H9 (cell line): Measurements from ENCODE around the gene PPFIBP2. TPM values are rescaled to one million over a fixed set of nuclear protein-coding genes. Genes with fewer than 3 reads are reported as not detected.

Experiments used
- DNase-seq: peaks from one replicate; pipeline ENCODE4 v3.0.0-alpha.2; 2017
- H2AFZ ChIP-seq: one replicate; pipeline ENCODE4 v1.6.1; 2013; ENCODE audit warnings: mild to moderate bottlenecking, low read length, control low read depth, moderate library complexity
- H2AK5ac ChIP-seq: 2 replicates; pipeline ENCODE4 v1.6.1; 2013; ENCODE audit warnings: low read length, control low read depth, mixed read lengths; ENCODE audit not compliant: insufficient read length
- H2BK120ac ChIP-seq: one replicate; pipeline ENCODE4 v1.6.1; 2013; ENCODE audit warnings: low read depth, mild to moderate bottlenecking, low read length, control low read depth, inconsistent platforms; ENCODE audit not compliant: poor library complexity, severe bottlenecking
- H2BK12ac ChIP-seq: 2 replicates; pipeline ENCODE4 v1.6.1; 2013; ENCODE audit warnings: low read length, control low read depth, mixed read lengths, low read depth; ENCODE audit not compliant: insufficient read length
- H2BK15ac ChIP-seq: 2 replicates; pipeline ENCODE4 v1.6.1; 2013; ENCODE audit warnings: low read depth, low read length, control low read depth
- H2BK20ac ChIP-seq: one replicate; pipeline ENCODE4 v1.6.1; 2013; ENCODE audit warnings: low read depth, mild to moderate bottlenecking, low read length, control low read depth, inconsistent platforms; ENCODE audit not compliant: poor library complexity, severe bottlenecking
- H2BK5ac ChIP-seq: 2 replicates; pipeline ENCODE4 v1.6.1; 2013; ENCODE audit warnings: low read length, control low read depth, mixed read lengths; ENCODE audit not compliant: insufficient read length
- H3K14ac ChIP-seq: 2 replicates; pipeline ENCODE4 v1.6.1; 2013; ENCODE audit warnings: low read length, control low read depth; ENCODE audit not compliant: insufficient read depth
- H3K18ac ChIP-seq: 2 replicates; pipeline ENCODE4 v1.6.1; 2013; ENCODE audit warnings: low read depth, mild to moderate bottlenecking, mixed read lengths, low read length, control low read depth; ENCODE audit not compliant: insufficient read length
- H3K23ac ChIP-seq: 2 replicates; pipeline ENCODE4 v1.6.1; 2013; ENCODE audit warnings: low read length, control low read depth, mixed read lengths, low read depth; ENCODE audit not compliant: insufficient read length
- H3K23me2 ChIP-seq: 2 replicates; pipeline ENCODE4 v1.6.1; 2013; ENCODE audit warnings: low read depth, mild to moderate bottlenecking, mixed read lengths, low read length, control low read depth; ENCODE audit not compliant: insufficient read length, poor library complexity, severe bottlenecking
- H3K27ac ChIP-seq: 2 replicates; pipeline ENCODE4 v1.5.1; 2013; ENCODE audit warnings: low read length, control low read depth, mixed read lengths, low read depth; ENCODE audit not compliant: insufficient read length
- H3K27me3 ChIP-seq: 2 replicates; pipeline ENCODE4 v1.6.1; 2013; ENCODE audit warnings: low read length, control low read depth, inconsistent platforms; ENCODE audit not compliant: insufficient read depth
- H3K4ac ChIP-seq: 2 replicates; pipeline ENCODE4 v1.6.1; 2013; ENCODE audit warnings: low read depth, mild to moderate bottlenecking, control low read depth, inconsistent platforms, low read length, moderate library complexity
- H3K4me1 ChIP-seq: 2 replicates; pipeline ENCODE4 v1.6.1; 2013; ENCODE audit warnings: low read length, control low read depth, inconsistent platforms; ENCODE audit not compliant: insufficient read depth
- H3K4me2 ChIP-seq: 2 replicates; pipeline ENCODE4 v1.6.1; 2013; ENCODE audit warnings: low read length, control low read depth, mixed read lengths; ENCODE audit not compliant: insufficient read length, insufficient read depth
- H3K56ac ChIP-seq: 2 replicates; pipeline ENCODE4 v1.6.1; 2013; ENCODE audit warnings: low read depth, mild to moderate bottlenecking, mixed read lengths, low read length, control low read depth; ENCODE audit not compliant: insufficient read length
- H3K79me1 ChIP-seq: 2 replicates; pipeline ENCODE4 v1.6.1; 2013; ENCODE audit warnings: low read depth, mild to moderate bottlenecking, moderate library complexity, low read length, control low read depth, inconsistent platforms; ENCODE audit not compliant: insufficient read depth, poor library complexity, severe bottlenecking
- H3K79me2 ChIP-seq: 2 replicates; pipeline ENCODE4 v1.6.1; 2013; ENCODE audit warnings: low read length, control low read depth, inconsistent platforms; ENCODE audit not compliant: insufficient read depth
- H3K9ac ChIP-seq: 2 replicates; pipeline ENCODE4 v1.6.1; 2013; ENCODE audit warnings: low read length, control low read depth, mixed read lengths; ENCODE audit not compliant: insufficient read length; ENCODE audit errors: extremely low read depth
- H3K9me3 ChIP-seq: one replicate; pipeline ENCODE4 v1.6.1; 2013; ENCODE audit warnings: low read depth, low read length, inconsistent platforms; ENCODE audit not compliant: control insufficient read depth
- H3T11ph ChIP-seq: one replicate; pipeline ENCODE4 v1.6.1; 2013; ENCODE audit warnings: mild to moderate bottlenecking, low read length, control low read depth, inconsistent platforms
- H4K20me1 ChIP-seq: one replicate; pipeline ENCODE4 v1.6.1; 2013; ENCODE audit not compliant: control insufficient read depth, insufficient read length, insufficient read depth
- H4K5ac ChIP-seq: 2 replicates; pipeline ENCODE4 v1.6.1; 2013; ENCODE audit warnings: low read depth, mild to moderate bottlenecking, mixed read lengths, low read length, control low read depth; ENCODE audit not compliant: insufficient read length
- H4K8ac ChIP-seq: replicated peaks from 2 replicates; pipeline ENCODE4 v1.6.1; 2013; ENCODE audit warnings: low read length, control low read depth, mixed read lengths, low read depth; ENCODE audit not compliant: insufficient read length
- H4K91ac ChIP-seq: 2 replicates; pipeline ENCODE4 v1.6.1; 2013; ENCODE audit warnings: low read depth, mild to moderate bottlenecking, moderate library complexity, mixed read lengths, low read length, control low read depth; ENCODE audit not compliant: insufficient read length
- H3K27ac Mint-ChIP-seq, 3 experiments: 2 replicates in 2 of 3; 3 replicates in 1 of 3; pipeline ENCODE4 v1.8.0; 2020 to 2021; ENCODE audit warnings: mixed read lengths in 3 of 3, mild to moderate bottlenecking in 1 of 3, moderate library complexity in 1 of 3
- H3K27me3 Mint-ChIP-seq: 2 replicates; pipeline ENCODE4 v1.8.0; 2021; ENCODE audit warnings: low read depth, mild to moderate bottlenecking, moderate library complexity, mixed read lengths
- H3K36me3 Mint-ChIP-seq, 3 experiments: 2 replicates in 2 of 3; 3 replicates in 1 of 3; pipeline ENCODE4 v1.8.0; 2020 to 2021; ENCODE audit warnings: low read depth in 3 of 3, mixed read lengths in 3 of 3; ENCODE audit not compliant: insufficient read depth in 1 of 3
- H3K4me1 Mint-ChIP-seq, 2 experiments: 2 replicates each; pipeline ENCODE4 v1.8.0; 2020; ENCODE audit warnings: mixed read lengths in 2 of 2
- H3K4me3 Mint-ChIP-seq, 2 experiments: 2 replicates in 1 of 2; 3 replicates in 1 of 2; pipeline ENCODE4 v1.8.0; 2020 to 2021; ENCODE audit warnings: mild to moderate bottlenecking in 2 of 2, mixed read lengths in 2 of 2, moderate library complexity in 1 of 2
- H3K9me3 Mint-ChIP-seq, 2 experiments: 2 replicates in 1 of 2; 3 replicates in 1 of 2; pipeline ENCODE4 v1.8.0; 2020; ENCODE audit warnings: mild to moderate bottlenecking in 2 of 2, mixed read lengths in 2 of 2, moderate library complexity in 1 of 2
- CTCF ChIP-seq: fragments of 200-600 bp; sonication (generic); conservative IDR thresholded peaks from 3 replicates; pipeline ENCODE4 v1.8.0; 2021; ENCODE audit warnings: antibody characterized with exemption, mild to moderate bottlenecking
- WGBS: extraction: QIAGEN DNeasy Blood & Tissue Kit; methylation state at CpG from one replicate; pipeline ENCODE4 v1.1.7; 2013; ENCODE audit warnings: missing lambda C conversion rate, low lambda C conversion rate, mixed read lengths; ENCODE audit not compliant: insufficient read length; ENCODE audit errors: extremely low coverage; 5-methylcytosine and 5-hydroxymethylcytosine counted together
- total RNA-seq: library from RNA; stranded (reverse); gene quantifications from 2 replicates; pipeline ENCODE4 v1.2.1, GENCODE V29; 2021

PPFIBP2 gene
- total RNA-seq, 1 experiment from 2014 or later = 8.3 TPM

DNA sequence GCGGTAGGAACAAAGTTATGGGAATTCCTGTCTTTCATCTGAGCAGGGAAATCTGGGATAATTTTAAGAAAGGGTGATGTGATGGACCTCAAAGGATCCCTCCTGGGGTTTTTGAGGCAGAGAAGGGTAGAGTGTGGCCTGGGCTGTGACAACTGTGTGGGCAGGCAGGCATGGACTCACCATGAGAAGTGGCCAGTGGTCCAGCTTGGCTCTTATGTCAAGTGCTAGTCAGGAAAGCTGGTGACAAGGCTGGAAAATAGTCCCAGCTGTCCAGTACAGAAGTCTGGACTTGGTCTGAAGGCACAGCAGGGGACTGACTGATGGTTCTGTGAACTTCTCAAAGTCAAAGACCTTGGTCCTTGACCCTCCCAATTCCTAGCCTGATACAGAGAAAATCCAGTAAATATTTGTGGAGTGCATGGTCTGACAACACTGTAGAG, 1.7 kb downstream of the PPFIBP2 start:
- no peak overlapping the region for H3K14ac ChIP-seq
- no peak overlapping the region for H2BK12ac ChIP-seq
- no peak overlapping the region for H3K56ac ChIP-seq
- Mint-ChIP-seq H3K9me3 (no peaks in the 10 kb centered on the region), H3K36me3 (peaks cover 0 to 5% (median 0%) of the 10 kb centered on the region in 3 experiments; a peak in 2 of 7 replicates), H3K4me1 (peaks cover 26 to 29% of the 10 kb centered on the region in 2 experiments), H3K4me3 (no peak overlapping the region), H3K27me3 (peaks cover 39% of the 10 kb centered on the region), H3K27ac (no peak overlapping the region)
- peaks cover 14% of the 10 kb centered on the region for H3K23me2 ChIP-seq
- no peaks in the 10 kb centered on the region for H3K4me1 ChIP-seq
- H4K91ac ChIP-seq = no peak overlapping the region
- H3K79me2 ChIP-seq = no peaks in the 10 kb centered on the region
- H3K27ac ChIP-seq = no peak overlapping the region
- no CpG with 5 or more reads among the region's 1 CpG for WGBS
- H2BK20ac ChIP-seq = no peak overlapping the region
- no peak overlapping the region for H3K4me2 ChIP-seq
- no peak overlapping the region for H2BK15ac ChIP-seq
- peaks cover 3% of the 10 kb centered on the region; the same call in 1 of the 2 replicates for H3K27me3 ChIP-seq
- H3K18ac ChIP-seq = no peak overlapping the region
- no peak overlapping the region for H3K4ac ChIP-seq
- no peaks in the 10 kb centered on the region for H4K20me1 ChIP-seq
- no peak overlapping the region for H4K5ac ChIP-seq
- no peak overlapping the region for H3K23ac ChIP-seq
- H3T11ph ChIP-seq = no peak overlapping the region
- DNase-seq = no peak
- no peak overlapping the region for H4K8ac ChIP-seq
- no peak for TF ChIP-seq CTCF
- no peak overlapping the region for H2AFZ ChIP-seq
- H3K79me1 ChIP-seq = no peaks in the 10 kb centered on the region
- H3K9ac ChIP-seq = no peak overlapping the region
- H2BK120ac ChIP-seq = no peak overlapping the region
- H3K9me3 ChIP-seq = no peaks in the 10 kb centered on the region
- H2BK5ac ChIP-seq = no peak overlapping the region
- H2AK5ac ChIP-seq = no peak overlapping the region
